HG03103 (cell line): ENCODE results near the gene ZNF189.
"Not testable (repeated sequence)": the region's sequence is repeated elsewhere in the genome, so short reads cannot be mapped to it uniquely, and the experiment has no call there.

ENCODE experiments used
- ATAC-seq: cut with Tn5 transposase; IDR thresholded peaks from one replicate; pipeline ENCODE4 v1.9.1; 2021; ENCODE audit warnings: low read depth; ENCODE audit not compliant: unreplicated experiment

ZNF189 gene

DNA sequence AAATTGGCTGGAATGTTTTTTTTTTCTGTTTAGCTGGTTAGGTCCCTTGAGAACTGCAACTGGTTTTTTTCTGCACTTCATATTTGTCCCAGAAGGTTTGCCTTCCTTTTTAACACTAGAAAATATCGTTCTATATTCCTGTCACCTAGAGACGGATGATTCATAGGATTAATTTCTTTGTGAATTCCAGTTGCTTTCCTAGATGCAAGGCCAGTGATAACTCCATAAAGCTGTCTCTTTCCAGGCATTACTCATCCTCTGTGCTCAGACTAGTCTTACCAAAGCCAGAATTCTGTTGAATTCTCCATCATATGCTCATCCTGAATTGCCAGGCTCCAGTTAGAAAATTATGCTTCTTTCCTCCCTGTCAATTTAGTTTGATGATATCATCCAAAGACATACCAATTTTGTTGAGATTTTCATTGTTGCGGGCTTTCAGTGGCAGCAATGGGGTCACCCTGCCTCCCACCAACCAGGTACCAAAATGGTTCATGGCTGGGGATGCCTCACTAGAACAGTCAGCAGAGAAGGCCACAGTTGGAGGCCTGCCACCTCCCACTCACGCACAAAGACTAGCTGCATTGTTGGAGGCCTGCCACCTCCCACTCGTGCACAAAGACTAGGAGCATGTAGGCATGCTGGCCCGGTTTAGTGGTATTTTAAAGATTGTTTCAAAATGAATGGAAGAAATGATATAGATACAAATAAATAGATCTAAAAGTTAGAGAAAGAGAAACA, 22.4 kb upstream of the ZNF189 start:
- no peak for ATAC-seq

DNA sequence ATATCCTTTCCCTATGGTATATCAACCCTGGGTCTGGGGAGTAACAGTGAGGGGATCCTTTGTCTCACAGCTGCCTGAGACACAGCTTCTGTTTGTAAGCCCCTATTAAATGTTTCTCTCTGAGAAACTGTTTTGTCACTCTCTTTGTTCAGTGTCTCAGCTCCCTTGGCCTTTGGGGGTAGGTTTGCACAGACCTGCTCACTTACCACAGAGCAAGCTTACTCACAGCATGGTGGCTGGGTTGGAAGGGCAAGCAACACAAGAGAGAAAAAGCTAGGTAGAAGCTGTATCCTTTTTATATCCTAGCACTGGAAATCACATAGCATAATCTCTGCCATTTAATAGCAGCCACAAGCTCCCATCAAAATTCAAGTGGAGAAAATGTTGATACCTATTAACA, 18.4 kb upstream of the ZNF189 start:
- ATAC-seq = no peak

DNA sequence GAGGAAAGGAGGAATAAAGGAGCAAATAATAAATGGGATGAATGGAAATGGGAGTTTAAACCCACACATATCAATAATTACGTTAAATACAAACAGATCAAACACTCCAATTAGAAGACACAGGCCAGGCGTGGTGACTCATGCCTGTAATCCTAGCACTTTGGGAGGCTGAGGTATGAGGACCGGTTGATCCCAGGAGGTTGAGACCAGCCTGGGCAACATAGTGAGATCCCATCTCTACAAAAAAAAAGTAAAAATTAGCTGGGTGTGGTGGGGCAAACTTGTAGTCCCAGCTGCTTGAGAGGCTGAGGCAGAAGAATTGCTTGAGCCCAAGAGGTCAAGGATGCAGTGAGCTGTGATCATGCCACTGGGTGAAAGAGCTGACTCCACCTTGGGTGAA, 17.5 kb upstream of the ZNF189 start:
- no peak for ATAC-seq

DNA sequence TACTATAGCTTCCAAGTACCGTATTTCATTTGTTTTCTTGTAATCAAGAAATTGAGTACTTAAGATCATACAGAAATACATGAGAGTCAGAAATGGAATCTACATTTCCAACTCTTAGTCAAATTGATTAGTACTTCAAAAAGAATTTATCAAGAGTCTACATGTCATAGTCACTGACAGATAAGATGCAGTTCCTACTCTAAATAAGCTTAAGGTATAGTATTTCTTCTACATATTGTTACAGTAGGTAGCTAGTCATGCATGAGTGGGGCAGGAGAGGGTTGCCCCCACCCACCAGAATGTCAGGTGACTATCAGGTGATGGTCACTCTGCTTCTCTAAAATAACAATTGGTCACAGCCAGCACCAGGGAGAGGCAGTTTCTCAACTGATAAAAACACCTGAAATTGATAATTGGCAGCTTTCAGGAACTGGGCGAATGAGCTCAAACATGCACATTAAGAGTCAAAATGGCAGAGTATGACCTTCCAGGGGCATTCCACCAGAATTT, 16.8 kb upstream of the ZNF189 start:
- ATAC-seq = no peak

DNA sequence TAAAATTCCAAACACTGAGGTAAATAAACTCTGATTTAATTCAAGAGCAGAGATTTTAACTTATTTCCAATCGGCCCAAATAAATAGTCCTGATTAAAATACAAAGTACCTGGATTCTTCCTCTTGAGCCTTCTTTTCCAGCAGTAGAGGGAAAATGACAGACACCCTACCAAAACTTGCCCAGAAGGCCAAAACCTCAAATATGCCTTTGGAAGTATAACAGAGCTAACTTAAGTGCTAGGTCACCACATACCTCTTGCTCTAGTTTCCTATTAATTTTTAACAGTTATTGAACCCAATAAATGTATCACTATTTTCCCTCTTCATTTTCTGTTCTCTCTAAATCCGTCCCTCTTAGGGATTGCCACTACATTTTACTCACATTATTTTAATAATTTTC, 15.3 kb upstream of the ZNF189 start:
- ATAC-seq = no peak

DNA sequence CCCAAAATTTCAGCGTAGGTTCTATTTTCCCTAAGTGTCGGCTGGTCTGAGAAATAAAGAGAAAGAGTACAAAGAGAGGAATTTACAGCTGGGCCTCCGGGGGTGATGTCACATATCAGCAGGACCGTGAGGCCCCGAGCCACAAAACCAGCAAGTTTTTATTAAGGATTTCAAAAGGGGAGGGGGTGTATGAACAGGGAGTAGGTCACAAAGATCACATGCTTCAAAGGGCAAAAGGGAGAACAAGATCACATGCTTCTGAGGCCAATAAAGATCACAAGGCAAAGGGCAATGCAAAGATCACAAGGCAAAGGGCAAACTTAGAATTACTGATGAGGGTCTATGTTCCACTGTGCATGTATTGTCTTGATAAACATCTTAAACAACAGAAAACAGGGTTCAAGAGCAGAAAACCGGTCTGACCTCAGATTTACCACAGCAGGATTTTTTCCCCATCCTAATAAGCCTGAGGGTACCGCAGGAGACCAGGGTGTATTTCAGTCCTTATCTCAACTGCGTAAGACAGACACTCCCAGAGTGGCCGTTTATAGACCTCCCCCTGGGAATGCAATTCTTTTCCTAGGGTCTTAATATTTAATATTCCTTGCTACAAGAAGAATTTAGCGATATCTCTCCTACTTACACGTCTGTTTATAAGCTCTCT, 13.6 kb upstream of the ZNF189 start, which contains the start of gene BAAT:
TSS of gene BAAT (minus strand) at position 134 of the 664 bp plus-strand sequence. CDS start 13,602 bp downstream, outside the sequence.
- not testable (repeated sequence) for ATAC-seq

DNA sequence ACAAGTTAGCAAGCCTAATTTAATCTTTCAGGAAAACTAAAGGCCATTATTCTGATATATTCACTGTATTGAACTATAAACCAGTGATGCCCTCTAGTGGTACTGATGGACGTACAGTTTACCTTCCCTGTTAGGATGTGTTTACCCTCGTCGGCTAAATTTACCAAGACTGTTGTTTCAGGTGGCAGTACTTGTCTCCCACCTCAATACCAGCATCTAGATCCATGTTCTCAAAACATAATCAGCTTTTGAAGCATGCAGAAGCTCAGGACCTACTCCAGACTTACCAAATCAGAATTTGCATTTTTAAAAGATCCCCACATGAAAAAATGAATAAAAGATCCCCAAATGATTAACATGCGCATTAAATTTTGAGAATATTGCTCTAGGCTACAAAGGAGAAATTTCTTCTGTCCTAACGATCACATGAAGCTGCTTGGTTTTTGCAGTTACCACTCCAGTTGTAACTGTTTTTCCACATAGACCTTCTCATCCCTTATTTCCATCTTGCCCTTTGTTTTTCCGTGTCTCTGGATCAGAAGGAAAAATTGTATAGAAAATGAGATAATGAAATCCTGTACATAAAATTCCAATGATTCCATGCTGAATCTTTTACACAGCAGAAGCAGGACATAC, 10.7 kb upstream of the ZNF189 start:
- ATAC-seq = no peak

DNA sequence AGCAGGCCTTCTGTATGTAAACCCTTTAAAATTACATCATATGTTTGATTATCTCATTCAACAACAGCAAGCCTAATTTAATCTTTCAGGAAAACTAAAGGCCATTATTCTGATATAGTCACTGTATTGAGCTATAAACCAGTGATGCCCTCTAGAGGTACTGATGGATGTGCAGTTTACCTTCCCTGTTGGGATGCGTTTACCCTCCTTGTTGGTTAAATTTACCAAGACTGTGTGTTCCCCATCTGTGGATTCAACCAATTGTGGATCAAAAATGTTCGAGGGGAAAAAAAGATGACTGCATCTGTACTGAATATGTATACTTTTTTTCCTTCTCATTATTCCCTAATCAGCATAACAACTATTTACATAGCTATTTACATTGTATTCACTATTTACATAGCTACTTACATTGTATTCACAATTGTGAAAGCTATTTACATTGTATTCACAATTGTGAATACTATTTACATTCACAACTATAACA, 10.1 kb upstream of the ZNF189 start:
- no peak for ATAC-seq

DNA sequence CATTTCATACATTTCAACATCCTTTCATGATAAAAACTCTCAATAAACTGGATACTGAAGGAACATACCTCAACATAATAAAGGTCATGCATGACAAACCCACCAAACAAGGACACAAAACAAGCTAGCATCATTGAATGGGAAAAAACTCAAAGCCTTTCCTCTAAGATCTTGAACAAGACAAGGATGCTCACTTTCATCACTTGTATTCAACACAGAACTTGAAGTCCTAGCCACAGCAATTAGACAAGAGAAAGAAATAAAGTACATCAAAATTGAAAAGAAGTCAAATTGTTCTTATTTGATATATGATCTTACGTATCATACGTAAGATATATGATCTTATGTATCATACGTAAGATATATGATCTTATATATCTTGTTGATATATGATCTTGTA, 5.5 kb upstream of the ZNF189 start:
- ATAC-seq = no peak

DNA sequence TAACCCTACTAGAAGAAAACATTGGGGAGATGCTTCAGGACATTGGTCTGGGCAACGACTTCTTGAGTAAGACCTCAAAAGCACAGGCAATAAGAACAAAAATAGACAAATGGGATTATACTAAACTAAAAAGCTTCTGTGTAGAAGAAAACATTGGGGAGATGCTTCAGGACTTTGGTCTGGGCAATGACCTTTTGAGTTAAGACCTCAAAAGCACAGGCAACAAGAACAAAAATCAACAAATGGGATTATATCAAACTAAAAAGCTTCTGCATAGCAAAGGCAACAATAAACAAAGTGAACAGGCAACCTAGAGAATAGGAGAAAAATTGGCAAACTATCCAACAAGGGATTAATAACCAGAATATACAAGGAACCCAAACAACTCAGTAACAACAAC, 4.0 kb upstream of the ZNF189 start:
- ATAC-seq = no peak

DNA sequence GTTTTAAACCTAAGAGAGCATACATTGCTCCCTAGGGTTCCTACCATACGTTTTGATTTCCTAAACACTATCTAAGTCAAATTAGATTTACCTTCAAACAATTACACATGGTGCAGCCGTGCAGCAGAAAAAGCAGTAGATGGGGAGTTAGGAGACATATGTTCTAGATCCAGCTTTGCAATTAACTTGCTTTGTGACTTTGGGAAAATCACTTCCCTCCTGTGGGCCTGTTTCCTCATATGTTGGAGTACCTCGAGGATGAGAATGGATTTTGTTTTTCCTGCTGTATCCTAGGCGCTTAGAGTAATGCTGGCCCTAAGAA, 944 bp upstream of the ZNF189 start:
- no peak for ATAC-seq

DNA sequence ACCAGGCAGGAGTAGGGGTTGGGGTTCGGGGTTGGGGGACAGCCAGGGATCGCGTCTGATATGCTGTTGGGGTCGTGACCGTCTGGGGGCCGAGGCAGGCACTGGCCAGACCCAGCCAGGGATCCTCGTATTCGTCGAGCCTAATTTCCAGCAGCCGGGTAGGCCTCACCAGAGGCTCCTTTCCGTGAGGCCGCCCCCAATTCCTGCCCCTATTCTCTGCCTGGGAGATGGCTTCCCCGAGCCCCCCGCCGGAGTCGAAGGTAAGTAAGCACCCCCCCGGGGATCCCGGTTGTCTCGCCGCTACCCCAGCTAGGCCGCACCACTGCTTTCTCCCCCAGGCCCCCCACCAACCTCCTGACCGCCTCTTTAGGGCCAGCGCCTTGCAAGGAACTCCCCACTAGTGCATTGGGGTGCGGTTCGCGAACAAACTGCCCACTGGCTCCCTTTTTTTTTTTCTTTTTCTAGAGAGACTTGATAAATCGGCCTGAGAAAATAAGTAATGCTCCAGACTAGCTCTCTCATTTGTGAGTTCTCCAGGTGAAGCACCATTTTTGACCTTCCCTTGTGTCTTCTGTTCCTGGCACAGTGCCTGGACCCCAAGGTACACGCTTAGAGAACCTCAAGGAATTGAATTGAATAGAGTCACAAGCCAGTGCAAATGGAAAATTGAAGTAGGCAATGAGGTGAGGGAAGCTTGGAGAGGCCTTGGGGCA, 435 bp downstream of the ZNF189 start:
- ATAC-seq = peak; percentile 4

DNA sequence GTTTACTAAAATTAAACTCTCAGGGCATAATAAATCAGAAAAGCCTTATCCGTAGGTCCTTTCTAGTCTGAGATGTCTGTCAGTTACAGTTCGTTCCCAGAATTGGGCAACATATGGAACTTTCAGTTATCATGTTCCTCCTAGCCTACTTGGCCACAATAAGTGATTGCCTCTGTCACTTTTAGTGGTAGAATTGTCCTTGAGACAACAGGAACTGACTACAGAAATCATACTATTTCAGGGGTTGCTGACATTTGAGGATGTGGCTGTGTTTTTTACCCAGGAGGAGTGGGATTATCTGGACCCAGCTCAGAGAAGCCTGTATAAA, 956 bp downstream of the ZNF189 start:
- no peak for ATAC-seq

DNA sequence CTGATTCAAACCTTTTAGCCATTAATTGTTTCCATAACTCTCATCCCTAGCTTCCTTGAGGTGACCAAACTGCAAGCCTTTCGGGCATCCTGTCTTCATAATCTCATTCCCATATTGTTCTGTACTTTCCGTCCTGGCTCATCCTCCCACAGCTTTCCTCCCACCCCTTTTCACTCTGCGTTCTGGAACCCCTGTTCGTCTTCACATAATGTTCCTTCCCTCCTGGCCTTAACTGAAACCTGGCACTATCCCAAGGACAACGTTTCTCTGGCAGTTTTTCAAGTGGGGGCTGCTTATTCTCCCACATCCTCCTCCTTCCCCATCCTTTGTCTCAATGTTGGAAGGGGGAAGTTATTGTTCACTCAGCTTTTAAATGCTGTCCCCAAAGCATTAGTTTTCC, 1.5 kb downstream of the ZNF189 start:
- no peak for ATAC-seq

DNA sequence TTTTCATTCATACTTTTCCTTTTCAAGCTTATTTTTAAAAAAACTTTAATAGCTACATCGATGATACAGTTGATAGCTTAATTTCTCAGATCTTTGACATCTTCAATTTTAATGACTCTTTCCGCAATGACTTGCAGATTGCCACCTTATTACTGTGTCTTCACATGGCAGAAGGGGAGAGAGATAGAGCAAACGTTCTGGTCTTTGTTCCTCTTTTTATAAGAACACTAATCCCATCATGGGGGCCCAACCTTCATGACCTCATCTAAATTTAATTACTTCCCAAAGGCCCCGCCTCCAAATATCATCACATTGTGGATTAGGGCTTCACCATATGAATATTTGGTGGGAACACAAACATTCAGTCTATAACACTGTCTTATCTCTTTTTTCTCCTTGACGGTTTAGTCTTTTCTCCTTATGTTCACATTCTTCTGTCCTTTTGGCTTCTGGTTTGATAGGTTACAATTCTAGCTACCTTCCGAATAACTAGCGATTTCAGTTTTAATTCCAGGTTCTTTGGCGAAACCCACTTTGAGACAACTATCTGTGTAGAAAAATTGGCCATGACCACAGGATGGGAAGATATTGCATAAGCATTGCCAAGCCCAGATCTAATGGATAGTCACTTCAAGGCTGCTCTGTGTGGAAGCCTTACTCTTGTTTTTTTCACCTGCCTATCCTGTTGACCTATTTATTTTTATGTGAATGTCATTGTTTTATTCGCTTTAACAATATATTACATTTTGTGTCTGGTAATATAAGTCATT, 5.0 kb downstream of the ZNF189 start:
- no peak for ATAC-seq

DNA sequence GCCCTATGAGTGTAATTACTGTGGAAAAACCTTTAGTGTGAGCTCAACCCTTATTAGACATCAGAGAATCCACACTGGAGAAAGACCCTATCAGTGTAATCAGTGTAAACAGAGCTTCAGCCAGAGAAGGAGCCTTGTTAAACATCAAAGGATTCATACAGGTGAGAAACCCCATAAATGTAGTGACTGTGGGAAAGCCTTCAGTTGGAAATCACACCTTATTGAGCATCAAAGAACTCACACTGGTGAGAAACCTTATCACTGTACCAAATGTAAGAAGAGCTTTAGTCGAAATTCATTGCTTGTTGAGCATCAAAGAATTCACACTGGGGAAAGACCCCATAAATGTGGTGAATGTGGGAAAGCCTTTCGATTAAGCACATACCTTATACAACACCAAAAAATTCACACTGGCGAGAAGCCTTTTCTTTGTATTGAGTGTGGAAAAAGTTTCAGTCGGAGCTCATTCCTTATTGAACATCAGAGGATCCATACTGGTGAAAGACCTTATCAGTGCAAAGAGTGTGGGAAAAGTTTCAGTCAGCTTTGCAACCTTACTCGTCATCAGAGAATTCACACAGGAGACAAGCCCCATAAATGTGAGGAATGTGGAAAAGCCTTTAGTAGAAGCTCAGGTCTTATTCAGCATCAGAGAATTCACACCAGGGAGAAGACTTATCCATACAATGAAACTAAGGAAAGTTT, 9.9 kb downstream of the ZNF189 start:
- ATAC-seq = no peak

DNA sequence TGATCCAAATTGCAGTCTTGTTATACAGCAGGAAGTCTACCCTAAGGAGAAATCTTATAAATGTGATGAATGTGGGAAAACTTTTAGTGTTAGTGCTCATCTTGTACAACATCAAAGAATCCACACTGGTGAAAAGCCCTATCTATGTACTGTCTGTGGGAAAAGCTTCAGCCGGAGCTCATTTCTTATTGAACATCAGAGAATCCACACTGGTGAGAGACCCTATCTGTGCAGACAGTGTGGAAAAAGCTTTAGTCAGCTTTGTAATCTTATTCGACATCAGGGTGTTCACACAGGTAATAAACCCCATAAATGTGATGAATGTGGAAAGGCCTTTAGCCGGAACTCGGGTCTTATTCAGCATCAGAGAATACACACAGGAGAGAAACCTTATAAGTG, 10.4 kb downstream of the ZNF189 start:
- ATAC-seq = no peak

DNA sequence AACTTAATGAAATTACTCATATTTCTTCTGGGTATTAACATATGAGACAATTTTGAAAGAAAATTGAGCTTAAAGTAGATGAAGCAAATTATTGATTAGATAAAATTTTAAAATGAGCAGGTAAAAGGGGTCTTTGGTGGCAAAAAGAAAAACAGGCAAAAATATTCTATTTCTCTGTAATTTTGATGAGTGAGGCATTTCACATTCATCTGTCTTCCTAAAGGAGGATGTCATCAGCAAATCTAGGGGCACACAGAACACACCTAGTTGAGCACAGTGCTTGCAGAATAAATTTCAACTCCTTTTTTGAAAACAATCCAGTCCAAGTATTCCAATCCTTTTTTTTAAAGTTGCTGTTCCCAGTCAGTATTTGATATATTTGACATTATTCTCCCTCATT, 16.2 kb downstream of the ZNF189 start:
- no peak for ATAC-seq

DNA sequence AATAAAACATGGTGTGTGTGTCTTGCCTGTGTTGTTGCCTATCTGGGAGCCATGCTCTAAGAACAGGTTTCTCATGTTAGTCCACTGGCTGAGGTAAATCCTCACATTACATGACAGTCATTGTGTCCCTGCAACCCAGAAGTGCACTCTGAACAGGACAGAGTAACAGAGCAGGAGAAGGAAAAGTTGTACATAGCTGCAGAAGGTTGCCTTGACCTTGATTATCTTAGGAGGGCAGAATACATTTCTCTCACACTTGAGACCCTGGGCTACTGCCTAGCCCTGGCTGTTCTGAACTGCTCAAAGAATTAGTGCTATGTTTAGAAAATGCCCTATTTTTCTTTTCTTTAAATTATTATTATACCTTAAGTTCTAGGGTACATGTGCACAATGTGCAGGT, 16.9 kb downstream of the ZNF189 start:
- no peak for ATAC-seq

DNA sequence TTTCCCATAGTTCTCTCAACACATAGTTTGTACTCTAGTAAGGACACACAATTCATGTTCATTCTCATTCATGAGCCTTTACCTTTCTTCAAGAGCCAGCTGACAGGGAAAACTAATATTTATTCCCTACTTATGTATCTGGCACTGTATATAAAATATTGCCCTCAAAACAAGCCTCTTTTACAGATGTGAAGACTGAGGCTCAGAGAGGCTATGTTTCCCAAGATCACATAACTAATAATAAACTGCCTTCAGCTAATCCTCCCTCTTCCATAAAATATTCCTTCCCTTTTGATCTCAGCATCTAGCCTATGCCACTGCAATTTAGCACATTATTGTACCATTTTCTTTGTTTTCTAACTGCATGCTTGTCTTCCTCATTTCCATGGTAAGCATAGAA, 18.7 kb downstream of the ZNF189 start:
- ATAC-seq = no peak
